GM19043 (cell line): ENCODE results near the gene FGD1.
A peak's percentile ranks its signal among the peaks of the same experiment; 100 is the strongest.
"Not testable (repeated sequence)": the region's sequence is repeated elsewhere in the genome, so short reads cannot be mapped to it uniquely, and the experiment has no call there.

Source experiments
- ATAC-seq: cut with Tn5 transposase; IDR thresholded peaks from one replicate; pipeline ENCODE4 v1.9.1; 2021; ENCODE audit warnings: low read depth; ENCODE audit not compliant: unreplicated experiment

The FGD1 gene

GRCh38 chrX:54495814-54496516 is at the start of gene FGD1:
TSS of gene FGD1 (minus strand) at chrX:54496234. CDS start at chrX:54495432, 802 bp downstream.
- ATAC-seq, result no peak

- ATAC-seq, result not testable (repeated sequence)
Measured at GRCh38 chrX:54542239-54542638, 46.2 kb upstream of the FGD1 start.

- ATAC-seq, result no peak
Measured at GRCh38 chrX:54540289-54540688, 44.3 kb upstream of the FGD1 start.

- ATAC-seq, result no peak
Measured at GRCh38 chrX:54534271-54534670, 38.2 kb upstream of the FGD1 start.

DNA sequence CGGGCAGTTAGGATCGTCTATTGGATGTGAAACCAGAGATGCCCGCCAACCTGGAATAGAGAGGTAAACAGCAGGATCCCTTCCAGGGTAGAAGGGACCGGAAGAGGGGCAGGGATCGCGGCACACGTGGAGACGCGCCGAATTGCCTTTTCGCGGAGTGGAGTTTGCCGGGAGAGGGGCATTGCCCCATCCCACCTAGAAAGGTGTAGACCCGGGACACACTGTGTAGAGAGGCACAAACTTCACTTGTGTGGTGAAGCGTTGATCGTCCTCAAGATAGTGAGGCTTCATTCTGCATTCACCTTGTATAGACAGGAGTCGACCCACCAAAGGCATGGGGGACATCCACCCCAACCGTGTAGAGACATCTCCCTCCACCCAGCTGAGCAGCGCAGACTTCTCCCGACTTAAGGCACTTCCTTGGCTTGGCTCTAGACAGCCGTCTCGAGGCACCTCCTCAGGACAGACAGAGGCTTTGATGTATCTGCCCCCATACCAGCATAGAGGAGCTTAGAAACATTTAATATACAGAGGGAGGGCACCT is 34.4 kb upstream of the FGD1 start:
- no peak for ATAC-seq

GRCh38 chrX:54529552-54530356 is 33.7 kb upstream of the FGD1 start, which contains the start of gene GNL3L:
TSS of gene GNL3L (plus strand) at chrX:54530219. CDS start at chrX:54532567, 2,348 bp downstream.
- ATAC-seq, result peak; percentile 87

- no peak for ATAC-seq
Measured at GRCh38 chrX:54529151-54529550, 33.1 kb upstream of the FGD1 start.

DNA sequence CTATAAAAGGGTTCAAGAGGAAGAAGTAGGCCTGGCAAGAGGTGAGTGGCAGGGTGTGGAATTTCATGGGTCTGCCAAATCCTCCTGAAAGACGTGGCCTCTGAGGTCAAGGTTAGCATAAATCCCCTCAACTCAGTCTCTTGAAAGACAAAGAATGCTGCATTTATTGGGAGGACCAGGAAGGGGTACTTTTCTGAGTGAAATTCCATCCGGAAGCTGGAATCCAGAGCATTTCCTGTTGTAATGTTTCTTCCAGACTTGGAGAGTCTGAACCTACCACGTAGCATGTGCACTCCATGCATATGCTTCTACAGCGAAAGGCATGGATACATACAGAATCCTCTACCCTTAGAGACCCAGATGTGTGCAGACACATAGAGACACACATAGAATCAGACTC is 13.4 kb upstream of the FGD1 start:
- ATAC-seq, result no peak

- no peak for ATAC-seq
Measured at GRCh38 chrX:54496936-54497335, 902 bp upstream of the FGD1 start.

GRCh38 chrX:54496517-54496852 is 451 bp upstream of the FGD1 start:
- ATAC-seq, result no peak

DNA sequence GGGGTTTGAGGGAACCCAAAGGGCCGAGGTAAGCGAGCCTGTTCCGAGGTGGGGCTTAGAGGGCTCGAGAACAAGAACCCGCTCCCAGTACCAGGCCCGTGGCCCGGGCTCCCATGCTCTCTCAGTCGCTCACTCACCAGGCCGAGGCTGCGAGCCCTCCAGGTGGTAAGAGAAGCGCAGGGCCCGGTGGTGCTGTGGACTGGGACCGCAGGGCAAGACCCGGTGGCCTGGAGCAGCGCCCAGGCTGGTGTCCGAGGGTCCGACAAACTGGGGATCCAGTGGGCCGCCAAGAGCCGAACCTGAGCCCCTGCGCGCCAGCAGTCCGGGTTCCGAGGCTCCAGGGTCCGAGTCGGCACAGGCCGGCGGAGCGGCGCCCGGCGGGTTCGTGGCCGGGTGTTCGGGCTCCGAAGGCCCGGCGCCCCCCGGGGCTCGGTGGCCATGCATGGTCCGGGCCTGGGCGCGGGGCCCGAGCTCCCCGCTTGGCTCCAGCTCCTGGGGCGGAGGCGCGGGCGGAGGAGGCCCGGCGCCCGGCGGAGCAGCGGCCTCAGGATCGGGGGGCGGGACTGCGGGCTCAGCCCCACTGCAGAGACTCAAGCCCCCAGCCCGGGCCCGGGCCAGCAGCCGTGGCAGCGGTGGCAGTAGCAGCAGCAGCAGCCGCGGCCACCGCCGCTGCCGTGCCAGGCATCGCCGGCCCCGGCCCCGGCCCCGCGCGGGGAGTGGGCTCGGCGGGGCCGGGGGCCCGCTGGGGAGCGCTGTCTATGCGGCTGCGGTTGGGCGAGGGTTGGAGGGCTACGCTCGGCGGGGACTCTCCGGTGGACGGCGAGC is 833 bp downstream of the FGD1 start:
- no peak for ATAC-seq

DNA sequence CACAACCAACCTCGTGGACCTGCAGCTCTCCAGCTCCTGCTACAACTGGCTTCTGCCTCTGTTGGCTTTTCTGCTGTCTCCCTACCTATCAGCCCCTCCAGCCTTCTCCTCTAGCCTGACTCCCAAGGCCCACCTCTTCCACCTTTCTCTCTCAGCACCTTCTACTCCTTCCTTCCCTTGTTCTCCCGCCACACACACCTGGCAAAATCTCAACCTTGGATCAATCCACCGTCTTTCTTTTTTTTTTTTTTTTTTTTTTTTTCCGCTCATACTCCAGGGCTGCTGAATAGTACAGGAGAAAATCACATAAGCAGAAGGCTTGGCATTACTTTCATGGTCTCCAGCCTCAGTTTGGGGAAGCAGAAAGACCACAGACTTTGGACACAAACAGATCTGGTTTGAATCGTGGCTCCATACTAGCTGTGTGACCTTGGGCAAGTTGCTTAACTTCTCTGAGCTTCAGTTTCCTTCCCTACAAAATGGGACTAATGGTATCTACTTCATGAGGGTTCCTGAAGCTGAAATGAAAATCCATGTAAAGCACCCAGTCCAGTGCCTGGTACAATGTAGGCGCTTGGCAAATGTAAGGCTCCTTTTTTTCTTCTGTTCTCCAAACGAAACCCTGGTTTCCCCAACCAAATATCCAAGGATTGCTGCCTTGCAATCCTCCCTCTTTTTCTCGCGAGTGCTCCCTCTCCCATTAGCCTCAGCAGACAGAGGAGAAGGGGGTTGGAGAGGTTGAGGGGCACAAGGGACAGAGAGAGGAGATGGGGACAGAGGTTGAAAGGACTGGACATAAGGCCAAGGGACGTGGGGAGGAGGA is 1.7 kb downstream of the FGD1 start:
- no peak for ATAC-seq

- ATAC-seq, result no peak
Measured at GRCh38 chrX:54492340-54492739, 3.7 kb downstream of the FGD1 start.

DNA sequence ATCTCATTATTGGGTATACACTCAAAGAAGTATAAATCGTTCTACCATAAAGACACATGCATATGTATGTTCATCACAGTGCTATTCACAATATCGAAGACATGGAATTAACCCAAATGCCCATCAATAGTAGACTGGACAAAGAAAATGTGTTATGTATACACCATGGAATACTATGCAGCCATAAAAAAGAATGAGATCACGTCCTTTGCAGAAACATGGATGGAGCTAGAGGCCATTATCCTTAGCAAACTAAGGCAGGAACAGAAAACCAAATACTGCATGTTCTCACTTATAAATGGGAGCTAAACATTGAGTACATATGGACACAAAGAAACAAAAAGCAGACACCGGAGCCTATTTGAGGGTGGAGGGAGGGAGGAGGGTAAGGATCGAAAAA is 6.2 kb downstream of the FGD1 start:
- ATAC-seq, result not testable (repeated sequence)

GRCh38 chrX:54484666-54485065 is 11.4 kb downstream of the FGD1 start:
- no peak for ATAC-seq

GRCh38 chrX:54483946-54484345 is 12.1 kb downstream of the FGD1 start:
- no peak for ATAC-seq

GRCh38 chrX:54482839-54483593 is 13.0 kb downstream of the FGD1 start:
- no peak for ATAC-seq

DNA sequence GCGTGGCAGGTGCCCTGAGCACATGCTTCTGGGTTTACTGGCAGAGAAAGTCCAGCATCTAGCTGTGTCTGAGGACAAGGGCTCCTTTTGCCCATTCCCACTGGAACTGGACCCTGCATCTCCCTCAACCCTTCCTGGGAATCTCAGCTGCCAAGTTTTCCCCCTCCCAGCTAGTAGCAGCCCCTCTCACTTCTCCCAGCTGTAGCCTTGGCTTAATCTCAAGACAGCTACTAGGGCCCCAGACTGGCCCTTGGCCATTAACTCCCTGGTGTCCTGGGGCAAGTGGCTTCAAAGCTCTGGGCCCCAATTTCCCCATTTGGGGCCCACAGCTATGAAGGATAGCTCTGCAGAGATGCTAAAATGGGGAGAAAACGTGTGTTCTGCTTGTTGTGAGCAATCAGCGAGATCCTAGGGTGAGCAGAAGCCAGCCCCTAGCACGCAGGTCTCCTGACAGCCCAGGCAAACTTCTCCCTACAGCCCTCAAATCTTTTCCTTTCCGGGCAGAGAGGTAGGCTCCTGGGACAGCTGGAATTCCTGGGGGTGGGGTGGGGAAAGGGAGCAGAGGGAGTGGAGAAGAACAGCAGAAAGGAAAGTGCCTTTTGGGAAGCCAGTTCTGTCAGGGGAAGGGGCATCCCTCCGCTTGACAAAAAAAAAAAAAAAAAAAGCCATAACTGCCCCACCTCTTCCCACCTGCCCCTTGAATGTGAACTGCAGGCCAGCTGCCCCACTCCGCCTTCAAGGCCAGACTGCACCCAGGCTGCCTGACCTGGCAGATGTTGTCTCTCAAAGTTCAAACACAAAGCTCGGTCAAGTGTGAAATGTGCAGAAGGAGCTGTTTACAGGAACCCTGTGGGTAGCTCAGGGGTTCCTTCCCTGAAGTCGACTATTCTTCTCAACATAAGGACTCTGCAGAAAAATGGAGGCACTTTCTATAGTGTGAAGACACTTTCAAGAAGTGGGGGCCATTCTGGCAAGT is 16.6 kb downstream of the FGD1 start:
- ATAC-seq, result no peak
